NCI-H345 (cell line): ENCODE data around the gene RAI1.
"Not testable (repeated sequence)": the region's sequence is repeated elsewhere in the genome, so short reads cannot be mapped to it uniquely, and the experiment has no call there.

Experiments
- DNase-seq: peaks from one replicate; lab custom pipeline; 2025; lab: John Stamatoyannopoulos, UW

RAI1 gene

DNA sequence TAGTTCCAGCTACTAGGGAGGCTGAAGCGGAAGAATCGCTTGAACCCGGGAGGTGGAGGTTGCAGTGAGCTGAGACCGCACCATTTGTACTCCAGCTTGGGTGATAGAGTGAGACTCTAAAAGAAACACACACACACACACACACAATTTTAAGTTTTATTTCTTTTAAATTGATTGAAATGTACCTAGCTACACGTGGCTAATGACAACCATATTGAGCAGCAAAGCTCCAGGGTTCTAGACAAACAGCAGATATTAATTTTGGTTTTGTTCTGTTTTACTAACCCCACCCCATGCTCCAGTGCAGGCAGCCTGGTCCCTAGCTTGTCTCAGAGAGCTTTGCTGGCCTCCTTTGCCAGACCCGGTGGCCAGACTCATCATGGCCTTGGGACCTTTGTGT, 16.0 kb upstream of the RAI1 start:
- DNase-seq: no peak

DNA sequence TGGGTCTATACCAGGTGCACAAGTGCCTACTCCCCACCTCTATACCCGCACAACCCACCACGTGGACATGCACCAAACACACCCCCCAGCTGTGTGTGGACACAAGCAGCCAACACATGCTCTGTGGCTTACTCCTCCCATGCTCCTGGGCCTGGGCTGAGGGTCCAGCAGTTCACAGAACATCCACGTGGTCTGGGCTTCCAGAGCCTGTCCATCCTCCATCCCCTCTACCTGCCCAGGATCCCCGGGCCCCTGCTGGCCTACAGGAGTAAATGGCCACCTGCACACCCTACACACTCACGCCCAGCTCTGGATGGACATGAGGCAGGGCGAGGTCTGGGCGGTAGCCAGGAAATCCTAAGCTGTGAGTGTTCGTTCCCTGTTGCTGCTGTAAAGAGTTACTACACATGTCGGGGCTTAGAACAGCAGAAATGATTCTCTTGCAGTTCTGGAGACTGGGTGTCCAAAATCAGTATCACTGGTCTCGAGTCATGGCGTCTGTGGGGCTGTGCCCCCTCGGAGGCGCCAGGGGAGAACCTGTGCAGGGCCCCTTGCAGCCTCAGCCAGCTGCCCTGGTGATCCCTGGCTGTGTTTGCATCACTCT, 15.0 kb upstream of the RAI1 start:
- no peak for DNase-seq

GRCh38 chr17:17667231-17667630, 14.0 kb upstream of the RAI1 start:
- no peak for DNase-seq

DNA sequence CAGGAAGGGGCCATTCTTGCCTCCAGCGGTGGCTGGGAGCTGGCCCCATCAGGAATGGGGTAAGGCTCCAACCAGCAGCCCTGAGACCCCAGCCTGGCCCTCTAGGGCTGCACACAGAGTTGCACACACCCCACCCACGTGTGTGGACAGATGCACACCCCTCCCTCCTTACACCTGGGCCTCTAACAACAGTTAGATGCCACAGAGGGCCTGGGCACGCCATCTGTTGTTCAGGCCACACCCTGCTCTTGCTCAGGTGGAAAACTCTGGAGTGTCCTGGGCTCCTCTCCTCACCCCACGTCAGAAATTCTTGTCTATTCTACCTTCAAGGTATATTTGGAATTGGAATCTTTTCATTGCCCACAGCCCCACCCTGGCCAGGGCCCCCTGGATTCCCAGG, 13.3 kb upstream of the RAI1 start:
- no peak for DNase-seq

GRCh38 chr17:17668358-17668757, 12.9 kb upstream of the RAI1 start:
- no peak for DNase-seq

- DNase-seq: no peak
Measured at GRCh38 chr17:17668775-17669579, 12.3 kb upstream of the RAI1 start.

DNA sequence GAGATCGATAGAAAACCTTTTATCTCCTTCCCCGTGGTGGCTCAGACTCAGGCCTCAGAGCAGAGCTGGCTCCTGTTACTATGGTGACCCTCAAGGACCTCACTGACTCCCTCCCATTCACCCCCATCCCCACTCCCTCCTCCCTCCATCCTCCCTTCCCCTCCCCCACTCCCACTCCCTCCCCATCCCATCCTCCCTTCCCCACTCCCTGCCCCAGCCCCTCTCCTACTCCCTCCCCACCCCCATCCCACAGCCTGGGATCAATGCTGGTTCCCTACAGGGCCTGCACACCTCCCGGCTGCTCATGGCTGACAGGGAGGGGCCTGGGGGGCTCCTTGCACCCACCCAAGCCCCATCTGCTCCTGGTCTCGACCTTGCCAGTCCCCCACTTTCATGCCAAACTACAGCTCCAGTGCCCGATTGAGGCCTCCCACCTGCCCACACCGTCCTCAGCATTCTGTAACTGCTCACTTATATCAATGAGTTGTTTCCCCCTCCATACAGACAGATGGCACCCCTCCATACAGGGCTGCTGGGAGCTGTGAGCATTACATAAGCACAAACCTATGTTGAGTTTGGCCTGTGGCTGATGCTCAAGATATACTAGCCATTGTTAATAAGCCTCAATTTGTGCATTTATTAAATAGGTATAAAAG, 11.6 kb upstream of the RAI1 start:
- DNase-seq: no peak

DNA sequence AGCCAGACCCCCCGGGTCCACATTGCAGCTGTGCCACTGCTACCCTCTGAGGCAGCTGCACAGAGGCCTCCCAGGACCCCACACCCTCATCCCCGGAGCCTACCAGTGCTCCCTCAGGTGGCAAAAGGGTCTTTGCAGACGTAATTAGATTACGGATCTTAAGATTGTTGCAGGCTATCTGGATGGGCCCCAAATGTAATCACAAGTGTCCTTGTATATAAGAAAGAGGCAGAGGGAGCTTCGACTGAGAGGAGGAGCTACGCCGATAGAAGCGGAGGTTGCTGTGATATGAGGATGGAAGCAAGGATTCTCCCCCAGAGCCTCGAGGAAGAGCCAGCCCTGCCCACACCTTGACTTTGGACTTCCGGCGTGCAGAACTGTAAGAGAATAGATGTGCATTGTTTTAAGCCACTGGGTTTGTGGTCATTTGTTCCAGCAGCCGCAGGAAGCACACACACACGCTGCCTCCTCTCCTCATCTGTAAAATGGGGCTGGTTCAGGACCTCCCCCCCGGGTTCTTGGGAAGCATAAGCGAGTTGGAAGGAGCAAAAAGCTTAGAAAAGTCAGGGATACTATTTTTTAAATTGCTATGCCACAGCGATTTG, 10.5 kb upstream of the RAI1 start:
- DNase-seq: no peak

DNA sequence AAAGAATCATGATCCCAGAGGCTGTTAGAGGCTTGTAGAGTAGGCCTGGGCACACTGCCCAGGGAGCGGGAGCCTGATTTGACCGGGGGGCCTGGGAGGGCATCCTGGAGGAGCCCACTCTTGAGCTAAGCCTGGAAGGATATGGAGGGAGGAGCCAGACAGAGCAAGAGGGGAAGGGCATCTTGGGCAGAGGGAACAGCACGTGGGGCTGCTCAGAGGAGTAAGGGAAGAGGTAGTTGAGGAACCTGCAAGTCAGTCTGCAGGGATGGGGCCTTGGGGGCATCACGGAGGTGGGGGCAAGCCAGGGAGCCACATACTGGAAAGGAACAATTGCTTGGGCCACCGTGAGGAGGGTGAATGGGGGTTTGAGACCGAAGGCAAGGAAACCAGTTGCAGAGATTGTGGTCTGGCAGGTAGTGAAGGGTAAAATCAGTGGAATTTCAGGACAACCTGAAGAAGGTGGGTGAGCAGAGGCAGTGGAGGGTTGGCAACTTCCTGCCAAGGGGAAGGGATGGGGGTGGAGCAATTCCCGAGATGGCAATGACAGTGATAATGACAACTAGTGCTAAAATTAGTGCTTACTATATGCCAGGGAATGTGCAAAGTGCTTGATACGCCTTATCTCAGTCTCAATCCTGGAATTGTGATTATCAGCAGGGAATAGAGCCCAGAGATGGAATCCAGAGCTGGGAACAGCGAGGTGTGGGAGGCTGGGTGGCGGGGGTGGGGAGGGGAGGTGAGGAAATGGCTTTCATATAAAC, 9.7 kb upstream of the RAI1 start:
- DNase-seq: no peak

DNA sequence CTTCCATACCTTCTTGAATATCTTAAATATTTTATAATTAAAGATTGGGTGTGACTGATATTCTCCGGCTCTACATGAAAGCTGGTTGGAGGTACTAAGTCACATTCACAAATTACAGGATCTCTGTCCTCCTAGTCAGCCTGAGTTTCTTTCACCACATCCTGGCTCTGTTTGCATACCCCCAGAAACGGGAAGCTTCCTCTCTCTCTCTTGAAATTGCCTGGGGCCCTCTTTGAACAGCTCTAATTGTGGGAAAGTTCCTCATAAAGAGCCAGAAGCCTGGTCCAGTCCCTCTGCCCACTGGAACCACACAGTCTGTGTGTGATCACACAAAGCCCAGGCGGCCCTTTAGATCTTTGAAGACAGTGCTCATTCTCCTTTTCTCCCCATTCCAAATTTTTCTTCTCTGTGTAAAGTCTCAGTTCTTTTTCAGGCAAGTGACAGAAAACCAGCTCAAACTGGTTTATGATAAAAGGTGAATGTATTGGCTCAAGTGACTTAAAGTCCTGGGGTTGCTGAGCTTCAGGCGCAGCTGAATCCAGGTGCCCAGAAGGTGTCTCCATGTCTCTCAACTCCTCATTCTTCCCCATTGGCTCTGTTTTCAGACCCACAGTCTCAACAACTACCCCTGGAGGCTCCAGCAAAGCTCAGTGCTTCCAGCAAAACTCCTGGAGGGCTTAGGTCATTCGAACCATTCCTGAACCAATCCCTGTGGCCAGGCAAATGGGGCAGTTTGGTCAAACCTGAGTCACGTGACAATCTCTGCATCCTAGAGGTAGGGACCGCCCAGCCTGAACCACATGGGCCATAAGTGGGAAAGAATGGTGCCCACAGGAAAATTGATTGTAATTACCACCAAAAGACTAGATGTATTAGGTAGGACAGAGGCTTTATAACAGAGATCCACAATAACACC, 8.5 kb upstream of the RAI1 start:
- DNase-seq: no peak

DNA sequence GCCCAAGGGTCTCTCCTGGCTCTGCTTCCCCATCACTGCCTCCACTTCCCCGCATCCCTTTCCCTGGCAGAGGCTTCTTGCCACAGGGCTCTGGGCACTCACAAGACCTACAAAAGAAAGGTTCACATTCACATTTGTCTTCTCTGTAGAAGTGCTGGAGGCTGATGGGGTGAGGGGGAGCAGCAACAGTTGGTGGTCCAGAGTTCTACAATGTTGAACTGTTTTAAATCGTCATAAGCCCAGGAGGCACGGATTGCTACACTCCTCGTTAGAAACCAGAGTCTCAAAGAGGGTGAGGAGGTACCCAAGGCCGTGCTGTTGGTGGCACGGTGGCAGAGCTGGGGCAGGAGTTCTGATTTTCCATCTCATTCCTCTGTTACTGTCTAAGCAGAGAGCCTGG, 5.8 kb upstream of the RAI1 start:
- DNase-seq: no peak

DNA sequence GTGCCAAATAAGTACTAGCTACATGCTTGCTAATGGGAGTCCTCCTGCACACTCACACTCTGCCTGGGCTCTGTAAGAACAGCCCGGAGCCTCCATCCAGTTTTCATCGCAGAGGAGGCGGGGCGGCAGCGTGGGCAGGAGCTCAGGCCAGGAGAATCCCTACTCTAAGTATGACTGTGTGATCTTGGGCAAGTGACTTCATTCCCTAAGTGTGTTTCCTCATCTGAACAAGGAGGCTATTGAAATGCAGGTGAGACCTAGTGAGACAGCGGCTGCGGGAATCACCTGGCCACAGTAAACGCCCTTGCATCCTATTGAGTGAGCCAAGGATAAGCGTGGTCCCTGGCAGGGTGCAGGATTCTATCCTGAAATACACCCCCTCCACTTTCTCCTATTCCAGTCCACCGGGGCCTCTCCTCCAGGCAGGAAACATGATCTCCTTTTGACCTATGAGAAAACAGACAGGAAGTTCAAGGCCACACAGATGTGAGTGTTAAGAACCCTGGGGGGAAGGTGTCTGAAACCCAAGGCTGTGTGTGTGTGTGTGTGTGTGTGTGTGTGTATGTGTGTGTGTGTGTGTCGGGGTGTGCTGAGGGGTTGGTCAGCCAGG, 5.2 kb upstream of the RAI1 start:
- no peak for DNase-seq

- no peak for DNase-seq
Measured at GRCh38 chr17:17676752-17677151, 4.5 kb upstream of the RAI1 start.

- no peak for DNase-seq
Measured at GRCh38 chr17:17677299-17678040, 3.8 kb upstream of the RAI1 start.

GRCh38 chr17:17678063-17678699, 3.1 kb upstream of the RAI1 start:
- not testable (repeated sequence) for DNase-seq

GRCh38 chr17:17679243-17679642, 2.0 kb upstream of the RAI1 start:
- no peak for DNase-seq

DNA sequence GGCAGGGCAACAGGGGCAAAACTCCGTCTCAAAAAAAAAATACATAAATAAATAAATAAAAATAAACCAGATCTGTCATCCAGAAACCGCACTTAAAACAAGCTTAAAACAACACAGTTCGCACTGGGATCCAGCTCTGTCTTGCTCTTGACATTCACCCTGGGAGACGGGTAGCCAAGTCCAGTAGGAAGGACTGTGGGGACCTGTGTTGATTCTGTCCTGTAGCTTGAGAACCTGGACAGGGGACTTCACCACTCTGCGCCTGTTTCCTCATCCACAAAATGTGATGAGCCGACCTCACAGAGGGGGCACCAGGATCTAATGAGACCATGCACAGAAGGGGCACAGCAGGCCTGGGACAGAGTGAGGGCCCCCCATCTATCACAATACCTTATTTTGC, 1.5 kb upstream of the RAI1 start:
- DNase-seq: no peak

DNA sequence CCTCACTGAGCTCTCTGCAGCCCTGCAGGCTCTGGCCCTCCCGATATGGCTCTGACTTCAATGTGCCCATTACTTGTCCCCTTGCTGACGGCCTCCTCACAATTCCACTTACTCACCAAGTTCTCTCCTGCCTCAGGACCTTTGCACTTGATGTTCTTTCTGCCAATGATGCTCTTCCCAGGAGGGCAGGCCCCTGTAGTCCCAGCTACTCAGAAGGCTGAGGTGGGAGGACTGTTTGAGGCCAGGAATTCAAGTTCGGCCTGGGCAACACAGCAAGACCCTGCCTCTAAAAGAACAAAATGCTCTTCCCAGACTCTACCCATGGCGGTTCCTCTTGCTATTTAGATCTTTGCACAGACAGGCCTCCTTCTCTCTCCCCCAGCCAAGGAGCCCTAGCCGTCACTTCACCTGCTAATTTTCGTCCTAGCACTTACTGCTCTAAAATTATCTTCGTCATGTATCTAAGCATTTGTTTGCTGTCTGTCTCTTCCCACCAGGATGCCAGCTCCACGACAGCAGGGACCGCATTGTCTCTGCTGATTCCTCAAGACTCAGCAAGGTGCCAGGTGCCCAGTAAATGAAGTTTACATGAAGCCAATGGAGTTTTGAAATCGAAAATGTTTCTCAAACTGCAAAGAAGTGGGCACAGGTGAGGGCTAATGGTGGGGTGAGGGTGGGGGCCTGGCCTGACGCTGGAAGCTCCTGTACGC, 626 bp upstream of the RAI1 start:
- no peak for DNase-seq
